HuH-7 (cell line): Measurements from ENCODE around the gene OR4C6.

Source experiments
- DNase-seq: peaks from one replicate; pipeline ENCODE4 v3.0.0; 2011; ENCODE audit warnings: low spot score

The OR4C6 gene

DNA sequence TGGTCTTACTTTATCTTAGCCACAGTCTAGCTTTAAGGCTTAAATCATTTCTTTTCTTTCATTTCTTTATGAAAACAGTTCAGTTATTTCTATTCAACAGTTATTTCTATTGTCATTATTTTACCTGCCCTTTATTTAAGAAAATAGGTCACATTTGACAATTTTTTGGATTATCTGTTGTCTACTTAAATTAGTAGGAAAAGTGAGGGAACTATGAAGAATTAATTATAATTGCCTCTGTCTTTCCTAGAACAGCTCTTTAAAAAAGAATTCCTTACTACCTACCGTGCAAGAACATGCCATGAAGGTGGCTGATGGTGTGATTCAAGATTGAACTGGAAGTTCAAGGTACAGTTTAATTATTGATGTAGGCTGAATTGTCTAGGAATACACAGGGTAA, at the start of gene OR4C6:
Gene OR4C6, plus strand, starts transcription at position 301 of the 400 bp plus-strand sequence. CDS start 2,966 bp downstream, outside the sequence.
- no peak for DNase-seq

GRCh38 chr11:55624531-55624930, 37.5 kb upstream of the OR4C6 start:
- DNase-seq: no peak

GRCh38 chr11:55634813-55635212, 27.2 kb upstream of the OR4C6 start, which contains the start of gene OR4P4:
TSS of gene OR4P4 (plus strand) at chr11:55635113.
- DNase-seq: no peak

DNA sequence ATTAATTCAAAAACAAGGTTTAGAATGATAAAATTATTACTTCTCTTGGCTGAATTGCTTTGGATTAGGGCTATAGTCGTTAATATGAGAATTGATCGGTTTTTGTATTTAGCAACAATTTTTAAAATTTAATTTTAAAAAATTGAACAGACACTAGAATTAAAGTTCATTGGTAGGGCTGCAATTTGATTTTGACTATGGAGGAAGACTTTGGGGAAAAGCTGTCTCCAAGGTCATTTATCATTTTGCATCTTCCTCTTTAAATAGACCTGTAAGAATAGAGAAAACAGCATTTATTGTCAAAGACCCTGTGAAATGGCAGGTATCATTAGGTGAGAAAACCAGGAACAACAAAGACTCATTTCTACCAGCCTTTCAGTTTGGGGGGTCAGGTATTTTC, 14.0 kb upstream of the OR4C6 start, which contains the start of gene OR4S2:
Gene OR4S2, plus strand, starts transcription at position 301 of the 400 bp plus-strand sequence. CDS start 2,577 bp downstream, outside the sequence.
- DNase-seq: no peak

GRCh38 chr11:55652560-55652959, 9.4 kb upstream of the OR4C6 start:
- no peak for DNase-seq

DNA sequence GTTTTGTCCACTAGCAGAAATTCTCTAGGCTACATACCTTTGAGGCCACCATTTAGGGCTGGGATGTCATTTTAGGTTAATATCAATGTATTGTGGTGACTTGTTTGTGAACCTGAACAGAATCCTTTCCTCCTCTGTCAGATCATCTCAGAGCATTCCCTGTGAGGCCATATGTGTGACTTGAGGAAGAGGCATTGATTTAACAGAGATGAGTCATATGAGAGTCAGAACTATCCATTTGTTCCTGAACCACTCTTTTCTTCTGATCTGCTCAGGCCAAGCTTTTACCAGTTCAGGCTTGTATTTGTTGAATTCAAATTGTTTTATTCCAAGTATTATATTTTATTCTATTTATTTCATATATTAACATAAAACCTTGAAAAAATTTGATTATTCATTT, 6.9 kb upstream of the OR4C6 start:
- no peak for DNase-seq

- no peak for DNase-seq
Observed at GRCh38 chr11:55658031-55658573, 3.9 kb upstream of the OR4C6 start.

GRCh38 chr11:55658608-55659007, 3.4 kb upstream of the OR4C6 start:
- no peak for DNase-seq

- DNase-seq: no peak
Observed at GRCh38 chr11:55669376-55669775, 7.4 kb downstream of the OR4C6 start.

GRCh38 chr11:55673860-55674259, 11.9 kb downstream of the OR4C6 start:
- DNase-seq: no peak

- no peak for DNase-seq
Observed at GRCh38 chr11:55697817-55698216, 35.8 kb downstream of the OR4C6 start.

DNA sequence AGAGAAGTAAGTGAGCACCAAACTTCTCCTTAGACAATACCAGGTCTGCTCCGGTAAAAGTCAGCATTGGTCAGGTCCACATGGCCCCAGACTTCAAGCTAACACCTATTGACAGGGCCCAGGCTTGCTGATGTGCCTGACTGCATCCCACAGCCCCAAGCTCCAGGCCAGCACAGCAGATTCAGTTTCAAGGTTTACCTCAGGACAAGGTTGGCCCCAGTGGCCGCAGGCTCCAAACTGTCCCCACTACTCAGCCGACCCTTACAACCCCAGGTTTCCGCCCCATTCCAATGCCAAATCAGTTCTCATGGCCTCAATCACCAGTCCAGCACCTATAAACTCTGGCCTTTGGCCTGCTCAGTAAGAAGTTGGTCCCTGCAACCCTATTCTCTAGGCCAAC, 39.4 kb downstream of the OR4C6 start:
- no peak for DNase-seq

GRCh38 chr11:55707029-55707428, 45.0 kb downstream of the OR4C6 start:
- peak; percentile 20 for DNase-seq

DNA sequence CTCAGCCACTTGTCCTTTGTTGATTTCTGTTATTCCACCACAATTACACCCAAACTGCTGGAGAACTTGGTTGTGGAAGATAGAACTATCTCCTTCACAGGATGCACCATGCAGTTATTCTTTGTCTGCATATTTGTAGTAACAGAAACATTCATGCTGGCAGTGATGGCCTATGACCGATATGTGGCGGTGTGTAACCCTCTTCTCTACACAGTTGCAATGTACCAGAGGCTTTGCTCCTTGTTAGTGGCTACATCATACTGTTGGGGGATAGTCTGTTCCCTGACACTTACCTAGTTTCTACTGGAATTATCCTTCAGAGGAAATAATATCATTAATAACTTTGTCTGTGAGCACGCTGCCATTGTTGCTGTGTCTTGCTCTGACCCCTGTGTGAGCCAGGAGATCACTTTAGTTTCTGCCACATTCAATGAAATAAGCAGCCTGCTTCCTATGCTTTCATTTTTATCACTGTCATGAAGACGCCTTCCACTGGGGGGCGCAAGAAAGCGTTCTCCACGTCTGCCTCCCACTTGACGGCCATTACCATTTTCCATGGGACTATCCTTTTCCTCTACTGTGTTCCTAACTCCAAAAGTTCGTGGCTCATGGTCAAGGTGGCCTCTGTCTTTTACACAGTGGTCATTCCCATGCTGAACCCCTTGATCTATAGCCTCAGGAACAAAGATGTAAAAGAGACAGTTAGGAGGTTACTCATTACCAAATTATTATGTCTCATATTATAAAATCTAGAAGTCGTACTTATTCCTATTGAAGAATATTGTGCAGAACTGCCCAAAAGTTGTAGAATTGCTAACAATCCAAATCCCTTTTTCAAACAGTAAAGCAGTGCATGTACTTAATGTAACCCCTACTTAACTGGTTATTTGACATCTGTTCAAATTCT, 53.2 kb downstream of the OR4C6 start:
- no peak for DNase-seq
